HepG2 (cell line): ENCODE results near the gene LRRC45. TPM values are rescaled to one million over a fixed set of nuclear protein-coding genes. Genes with fewer than 3 reads are reported as not detected.
A peak's percentile ranks its signal among the peaks of the same experiment; 100 is the strongest.

Source experiments
- ARID5B ChIP-seq: IDR thresholded peaks from 2 replicates; pipeline ENCODE4 v1.4.0; 2020; ENCODE audit warnings: mild to moderate bottlenecking, missing genetic modification reagents
- ELK4 ChIP-seq: sonication (generic); formaldehyde crosslinking; IDR thresholded peaks from 2 replicates; pipeline ENCODE4 v1.9.0; 2021; ENCODE audit warnings: missing genetic modification reagents, borderline replicate concordance
- IRF2 ChIP-seq: IDR thresholded peaks from 2 replicates; pipeline ENCODE4 v1.6.1; 2018; ENCODE audit warnings: missing genetic modification reagents, missing compliant biosample characterization
- JARID2 ChIP-seq: sonication (generic); formaldehyde crosslinking; IDR thresholded peaks from 2 replicates; pipeline ENCODE4 v1.8.1; 2023; ENCODE audit warnings: missing genetic modification reagents, inconsistent platforms; ENCODE audit not compliant: insufficient replicate concordance
- KLF15 ChIP-seq: sonication (generic); formaldehyde crosslinking; IDR thresholded peaks from 2 replicates; pipeline ENCODE4 v1.8.1; 2023; ENCODE audit warnings: borderline replicate concordance, mild to moderate bottlenecking, inconsistent platforms, missing genetic modification reagents, mixed read lengths
- MED1 ChIP-seq: sonication (generic); formaldehyde crosslinking; IDR thresholded peaks from 2 replicates; pipeline ENCODE4 v1.4.0; 2020; ENCODE audit warnings: missing genetic modification reagents
- MYC ChIP-seq: sonication (generic); formaldehyde crosslinking; IDR thresholded peaks from 2 replicates; pipeline ENCODE4 v1.9.0; 2021; ENCODE audit warnings: missing genetic modification reagents, borderline replicate concordance
- NONO ChIP-seq, 2 experiments: fragments of 450-650 bp in 1 of 2; sonication (generic) in 1 of 2; formaldehyde crosslinking in 1 of 2; IDR thresholded peaks in 1 of 2; conservative IDR thresholded peaks in 1 of 2; 2 replicates each; pipeline versions ENCODE4 v1.6.1 to v1.8.0; 2017 to 2022; ENCODE audit warnings: mild to moderate bottlenecking in 1 of 2, missing genetic modification reagents in 1 of 2, moderate library complexity in 1 of 2
- PCBP1 ChIP-seq: fragments of 200-400 bp; formaldehyde crosslinking; IDR thresholded peaks from 2 replicates; pipeline ENCODE4 v1.6.1; 2017; ENCODE audit warnings: mild to moderate bottlenecking, low read depth, low read length, borderline replicate concordance
- PHB2 ChIP-seq: fragments of 450-650 bp; IDR thresholded peaks from 2 replicates; pipeline ENCODE4 v1.6.1; 2018; ENCODE audit not compliant: partially characterized antibody
- RBAK ChIP-seq: sonication (generic); formaldehyde crosslinking; IDR thresholded peaks from 2 replicates; pipeline ENCODE4 v1.5.1; 2020; ENCODE audit warnings: mild to moderate bottlenecking, missing genetic modification reagents
- RBM22 ChIP-seq: fragments of 200-400 bp; formaldehyde crosslinking; optimal IDR thresholded peaks from 2 replicates; pipeline ENCODE3; 2017; ENCODE audit warnings: mild to moderate bottlenecking, low read length, moderate library complexity
- RXRB ChIP-seq: IDR thresholded peaks from 2 replicates; pipeline ENCODE4 v1.6.1; 2016; ENCODE audit warnings: borderline replicate concordance, missing genetic modification reagents, missing compliant biosample characterization
- TIGD3 ChIP-seq: sonication (generic); formaldehyde crosslinking; IDR thresholded peaks from 2 replicates; pipeline ENCODE4 v1.5.1; 2020; ENCODE audit warnings: mild to moderate bottlenecking, missing genetic modification reagents, borderline replicate concordance
- ZBTB3 ChIP-seq: sonication (generic); formaldehyde crosslinking; IDR thresholded peaks from 2 replicates; pipeline ENCODE4 v1.4.0; 2020; ENCODE audit warnings: low read depth, mild to moderate bottlenecking, moderate library complexity, missing genetic modification reagents, borderline replicate concordance
- ZFY ChIP-seq: sonication (generic); formaldehyde crosslinking; IDR thresholded peaks from 2 replicates; pipeline ENCODE4 v1.4.0; 2020; ENCODE audit warnings: missing genetic modification reagents
- ZFYVE20 ChIP-seq: sonication (generic); formaldehyde crosslinking; IDR thresholded peaks from 2 replicates; pipeline ENCODE4 v1.8.0; 2023; ENCODE audit warnings: low read depth, mild to moderate bottlenecking, moderate library complexity, missing genetic modification reagents, borderline replicate concordance
- ZNF431 ChIP-seq: sonication (generic); formaldehyde crosslinking; IDR thresholded peaks from 2 replicates; pipeline ENCODE4 v1.9.0; 2022; ENCODE audit warnings: missing genetic modification reagents, low read depth, mild to moderate bottlenecking, borderline replicate concordance
- ZSCAN22 ChIP-seq: sonication (generic); formaldehyde crosslinking; IDR thresholded peaks from 2 replicates; pipeline ENCODE4 v1.4.0; 2020; ENCODE audit warnings: mild to moderate bottlenecking, missing genetic modification reagents
- polyA plus RNA-seq, 8 experiments: library from polyadenylated mRNA; depleted of rRNA in 3 of 8; stranded (reverse) in 7 of 8; unstranded in 1 of 8; fragments of >200 nt; fragmentation: Illumina TruSeq in 4 of 8; extraction: Trizol in 4 of 8; gene quantifications; 2 replicates each; pipeline versions ENCODE4 v1.2.1 to v1.2.3, GENCODE V29; 2011 to 2016; ENCODE audit warnings: low read depth in 4 of 8, missing spikeins in 1 of 8, mixed read lengths in 1 of 8; ENCODE audit not compliant: insufficient read depth in 1 of 8
- total RNA-seq, 5 experiments: library from RNA; depleted of rRNA; stranded (reverse); fragments of >200 nt; fragmentation: Illumina TruSeq; extraction: Trizol; gene quantifications; 2 replicates each; pipeline ENCODE4 v1.2.3, GENCODE V29; 2016; ENCODE audit warnings: low read depth in 1 of 5

The LRRC45 gene
- total and polyA plus RNA-seq, 2 of the 13 experiments (the other 11 are each of a cell fraction or from before 2014, with no cell fraction given) = 11.6 to 48.1 TPM

- peak; percentile 41; the same call in 1 of the 2 replicates for TF ChIP-seq IRF2
- TF ChIP-seq ZSCAN22 = no peak
- TF ChIP-seq RBM22 = no peak
- no peak for TF ChIP-seq ARID5B (CRISPR knock-in tag)
- no peak for TF ChIP-seq JARID2
- TF ChIP-seq ZNF431 (CRISPR knock-in tag) = no peak
- no peak for TF ChIP-seq MYC (CRISPR knock-in tag)
- TF ChIP-seq ZFYVE20 (CRISPR knock-in tag) = no peak
- 0 out of 2 replicates have a peak, but pooled peaks have one; percentile 89 for TF ChIP-seq PCBP1
- TF ChIP-seq RBAK (CRISPR knock-in tag) = no peak
- 0 out of 2 replicates have a peak, but pooled peaks have one; percentile 59 for TF ChIP-seq ZFY
- no peak for TF ChIP-seq ZBTB3
- no peak for TF ChIP-seq TIGD3 (CRISPR knock-in tag)
- TF ChIP-seq MED1 (CRISPR knock-in tag) = peak; percentile 9; the same call in 1 of the 2 replicates
- TF ChIP-seq NONO (IDR thresholded peaks at IDR 0.05) = no peak
- TF ChIP-seq NONO (CRISPR knock-in tag; conservative IDR thresholded peaks at IDR 0.05) = no peak
- TF ChIP-seq PHB2 = no peak
- TF ChIP-seq RXRB (CRISPR knock-in tag) = no peak
- no peak for TF ChIP-seq ELK4 (CRISPR knock-in tag)
- TF ChIP-seq KLF15 (CRISPR knock-in tag) = no peak
Measured at GRCh38 chr17:82022981-82023446, at the start of gene LRRC45 (continued).
